Central memory CD8-positive, alpha-beta T cell (primary cell): Measurements from ENCODE around the gene CD81.

Experiments
- ATAC-seq: fragments of 150-1000 bp; cut with Tn5 transposase; replicated peaks from 2 replicates; pipeline ENCODE4 v1.10.0; 2022; ENCODE audit warnings: mild to moderate bottlenecking, moderate FRiP score, moderate number of reproducible peaks; ENCODE audit not compliant: poor library complexity, severe bottlenecking; ENCODE audit errors: extremely low read depth
- DNase-seq, 2 donors: peaks; one replicate each; pipeline ENCODE4 v3.0.0; 2021; ENCODE audit warnings: low spot score in 2 of 2
- H3K27ac Mint-ChIP-seq: one replicate; pipeline ENCODE4 v1.8.0; 2022; ENCODE audit warnings: low read depth, mild to moderate bottlenecking, moderate library complexity, mixed read lengths
- H3K27me3 Mint-ChIP-seq: one replicate; pipeline ENCODE4 v1.8.0; 2022; ENCODE audit warnings: mixed read lengths
- H3K36me3 Mint-ChIP-seq: one replicate; pipeline ENCODE4 v1.8.0; 2022; ENCODE audit warnings: mild to moderate bottlenecking, moderate library complexity, mixed read lengths; ENCODE audit not compliant: insufficient read depth
- H3K4me1 Mint-ChIP-seq: one replicate; pipeline ENCODE4 v1.8.0; 2022; ENCODE audit warnings: mixed read lengths
- H3K4me3 Mint-ChIP-seq: one replicate; pipeline ENCODE4 v1.8.0; 2022; ENCODE audit warnings: mild to moderate bottlenecking, moderate library complexity, mixed read lengths
- H3K9me3 Mint-ChIP-seq: one replicate; pipeline ENCODE4 v1.8.0; 2022; ENCODE audit warnings: mixed read lengths

CD81 gene

DNA sequence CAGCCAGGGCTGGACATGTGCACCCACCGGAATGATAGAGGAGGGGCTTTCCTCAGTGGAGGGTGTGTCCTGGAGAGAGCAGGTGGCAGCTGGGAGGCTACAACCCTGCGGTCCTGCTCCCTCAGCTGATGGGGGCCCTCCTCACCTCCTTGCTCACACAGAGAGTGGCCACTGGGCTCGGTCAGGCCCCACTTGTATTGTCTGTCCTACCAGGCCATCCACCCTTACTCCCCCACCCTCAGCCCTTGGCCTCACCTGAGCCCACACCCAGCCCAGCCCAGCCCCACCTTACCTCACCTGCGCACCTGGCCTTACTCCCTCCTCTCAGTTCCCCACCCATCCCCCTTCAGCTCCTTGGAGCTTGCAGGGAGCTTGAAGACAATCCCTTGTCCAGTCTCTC lies 64.1 kb downstream of the CD81 start:
- DNase-seq: no peak
- H3K27ac Mint-ChIP-seq: no peak overlapping the region
- no peak for ATAC-seq
- no peaks in the 10 kb centered on the region for H3K27me3 Mint-ChIP-seq
- H3K4me1 Mint-ChIP-seq: peaks cover 20% of the 10 kb centered on the region
- no peaks in the 10 kb centered on the region for H3K9me3 Mint-ChIP-seq
- peaks cover 2% of the 10 kb centered on the region for H3K36me3 Mint-ChIP-seq
- H3K4me3 Mint-ChIP-seq: no peak overlapping the region

DNA sequence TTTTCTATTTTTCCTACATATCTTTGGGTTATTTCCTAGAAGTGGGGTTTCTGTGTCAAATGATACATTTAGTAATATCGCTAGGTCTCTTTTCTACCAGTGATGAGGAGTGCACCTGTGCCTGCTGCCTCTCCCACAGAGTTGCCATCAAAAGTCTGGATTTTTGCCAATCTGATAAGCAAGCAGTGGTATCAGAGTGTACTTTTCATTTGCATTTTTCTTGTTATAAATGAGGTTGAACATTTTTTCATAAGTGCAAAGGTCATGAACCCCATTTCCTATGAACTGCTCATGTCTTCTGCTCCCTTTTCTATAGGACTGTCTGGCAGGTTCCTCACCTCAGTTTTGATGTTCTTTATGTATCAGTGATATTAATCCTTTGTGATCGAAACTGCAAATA lies 65.5 kb downstream of the CD81 start:
- ATAC-seq (peak; percentile 50), DNase-seq (no peak)
- Mint-ChIP-seq H3K4me3 (peak overlapping the region; percentile 49), H3K4me1 (peaks cover 29% of the 10 kb centered on the region), H3K36me3 (peaks cover 2% of the 10 kb centered on the region), H3K27me3 (peaks cover 7% of the 10 kb centered on the region), H3K27ac (no peak overlapping the region), H3K9me3 (no peaks in the 10 kb centered on the region)

DNA sequence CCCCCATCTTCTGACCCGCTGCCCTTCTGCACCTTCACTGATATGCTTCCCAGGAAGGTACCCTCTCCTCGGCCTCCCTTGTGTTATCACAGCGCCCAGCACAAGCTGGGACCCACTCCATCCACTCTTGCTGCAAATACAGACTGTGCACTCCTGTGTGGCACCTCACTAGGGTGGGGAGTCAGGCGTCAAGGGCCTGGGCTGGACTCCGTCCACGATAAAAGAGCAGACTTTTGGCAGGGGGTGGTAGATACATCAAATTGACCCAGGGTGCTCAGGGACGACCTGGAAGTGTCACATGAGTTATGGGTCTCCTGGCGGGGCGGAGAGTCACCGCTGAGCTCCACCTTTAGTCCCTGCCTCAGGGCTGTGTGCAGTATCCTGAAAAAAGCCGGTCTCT lies 66.3 kb downstream of the CD81 start:
- H3K9me3 Mint-ChIP-seq: no peaks in the 10 kb centered on the region
- ATAC-seq: no peak
- no peak overlapping the region for H3K27ac Mint-ChIP-seq
- peaks cover 32% of the 10 kb centered on the region for H3K4me1 Mint-ChIP-seq
- H3K36me3 Mint-ChIP-seq: peaks cover 2% of the 10 kb centered on the region
- DNase-seq: no peak
- peaks cover 10% of the 10 kb centered on the region for H3K27me3 Mint-ChIP-seq
- peak overlapping the region; percentile 49 for H3K4me3 Mint-ChIP-seq

DNA sequence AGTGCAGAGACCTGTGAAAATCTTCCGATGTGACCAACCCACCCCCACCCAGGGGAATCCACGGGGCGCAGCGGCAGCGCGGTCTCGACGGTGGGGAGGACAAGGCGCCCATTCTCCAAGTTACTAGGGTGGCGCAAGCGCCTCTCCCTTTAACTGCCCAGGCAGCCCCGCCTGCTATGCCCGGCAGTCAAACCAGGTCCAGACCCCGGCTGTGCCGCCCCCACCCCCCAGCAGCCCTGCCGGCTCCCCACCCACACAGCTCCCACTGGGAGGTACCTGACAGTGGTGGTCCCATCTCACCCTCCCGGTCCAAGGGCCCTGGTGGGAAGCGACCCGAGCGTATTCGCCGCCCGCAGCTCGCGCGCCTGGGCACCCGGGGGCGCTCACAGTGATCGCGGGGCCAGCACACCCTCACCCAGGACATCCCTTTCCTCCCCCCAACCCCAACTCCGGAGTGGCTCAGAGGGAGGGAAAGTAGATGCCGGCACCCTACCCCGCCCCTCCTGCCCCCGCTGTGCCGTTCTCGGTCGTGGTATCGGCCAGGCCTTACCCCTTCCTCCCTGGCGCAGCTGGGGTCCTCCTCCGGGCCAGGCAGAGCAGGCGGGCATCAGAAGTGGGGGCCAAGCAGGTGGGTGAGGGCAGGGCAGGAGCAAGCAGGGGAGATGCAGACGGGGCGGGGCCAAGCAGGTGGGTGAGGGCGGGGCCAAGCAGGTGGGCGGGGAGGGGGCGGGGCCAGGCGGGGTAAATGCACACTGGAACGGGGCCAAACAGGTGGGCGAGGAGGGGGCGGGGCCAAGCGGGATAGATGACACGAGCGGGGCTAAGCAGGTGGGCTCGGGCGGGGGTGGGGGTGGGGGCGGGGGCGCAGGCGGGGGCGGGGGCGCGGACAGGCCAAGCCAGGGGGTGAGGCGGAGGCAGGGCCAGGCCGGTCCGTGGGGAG lies 67.0 kb downstream of the CD81 start, which contains the start of gene TRPM5:
TRPM5 (minus strand) TSS at position 634 of the 940 bp plus-strand sequence. CDS start 21,478 bp downstream, outside the sequence.
- DNase-seq: no peak
- Mint-ChIP-seq H3K27me3 (peaks cover 16% of the 10 kb centered on the region), H3K4me3 (peak within 1 kb of the TSS; percentile 87)

DNA sequence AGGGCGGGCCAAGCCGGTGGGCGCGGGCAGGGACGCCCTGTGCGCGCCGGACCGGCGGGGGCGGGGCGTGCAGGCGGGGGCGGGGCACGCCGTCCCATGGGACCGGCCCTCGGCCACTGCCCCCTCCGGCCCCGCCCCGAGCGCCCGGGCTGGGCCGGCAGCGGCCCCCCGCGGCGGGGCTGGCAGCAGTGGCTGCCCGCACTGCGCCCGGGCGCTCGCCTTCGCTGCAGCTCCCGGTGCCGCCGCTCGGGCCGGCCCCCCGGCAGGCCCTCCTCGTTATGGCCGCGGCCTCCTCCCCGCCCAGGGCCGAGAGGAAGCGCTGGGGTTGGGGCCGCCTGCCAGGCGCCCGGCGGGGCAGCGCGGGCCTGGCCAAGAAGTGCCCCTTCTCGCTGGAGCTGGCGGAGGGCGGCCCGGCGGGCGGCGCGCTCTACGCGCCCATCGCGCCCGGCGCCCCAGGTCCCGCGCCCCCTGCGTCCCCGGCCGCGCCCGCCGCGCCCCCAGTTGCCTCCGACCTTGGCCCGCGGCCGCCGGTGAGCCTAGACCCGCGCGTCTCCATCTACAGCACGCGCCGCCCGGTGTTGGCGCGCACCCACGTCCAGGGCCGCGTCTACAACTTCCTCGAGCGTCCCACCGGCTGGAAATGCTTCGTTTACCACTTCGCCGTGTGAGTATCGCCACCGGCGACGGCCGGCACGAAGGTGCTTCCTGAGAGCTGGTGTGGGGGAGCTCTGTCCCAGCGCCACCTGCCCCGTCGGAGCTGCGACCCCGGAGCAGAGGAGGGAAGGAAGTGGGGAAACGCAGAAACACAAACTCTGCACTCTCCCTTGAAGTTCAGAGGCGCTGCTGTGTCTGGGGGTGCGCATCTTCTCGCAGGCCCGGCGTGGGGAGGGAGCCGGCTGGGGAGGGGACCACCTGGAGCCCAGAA lies 68.0 kb downstream of the CD81 start, which contains the start of gene KCNQ1:
KCNQ1 (plus strand) TSS at position 188 of the 925 bp plus-strand sequence; CDS start at position 279, 91 bp downstream.
- H3K36me3 Mint-ChIP-seq: peaks cover 2% of the 10 kb centered on the region
- H3K4me3 Mint-ChIP-seq: peak within 1 kb of the TSS; percentile 87
- ATAC-seq (peak; percentile 34), DNase-seq (no peak)
- no peaks in the 10 kb centered on the region for H3K9me3 Mint-ChIP-seq
- no peak within 1 kb of the TSS for H3K27ac Mint-ChIP-seq
- peaks cover 16% of the 10 kb centered on the region for H3K27me3 Mint-ChIP-seq
- H3K4me1 Mint-ChIP-seq: peaks cover 32% of the 10 kb centered on the region

More for the DNA sequence above, 67.0 kb downstream of the CD81 start, which contains the start of gene TRPM5:
- Mint-ChIP-seq H3K4me1 (peaks cover 32% of the 10 kb centered on the region), H3K36me3 (peaks cover 2% of the 10 kb centered on the region), H3K9me3 (no peaks in the 10 kb centered on the region), H3K27ac (no peak within 1 kb of the TSS)
- ATAC-seq: peak; percentile 15

DNA sequence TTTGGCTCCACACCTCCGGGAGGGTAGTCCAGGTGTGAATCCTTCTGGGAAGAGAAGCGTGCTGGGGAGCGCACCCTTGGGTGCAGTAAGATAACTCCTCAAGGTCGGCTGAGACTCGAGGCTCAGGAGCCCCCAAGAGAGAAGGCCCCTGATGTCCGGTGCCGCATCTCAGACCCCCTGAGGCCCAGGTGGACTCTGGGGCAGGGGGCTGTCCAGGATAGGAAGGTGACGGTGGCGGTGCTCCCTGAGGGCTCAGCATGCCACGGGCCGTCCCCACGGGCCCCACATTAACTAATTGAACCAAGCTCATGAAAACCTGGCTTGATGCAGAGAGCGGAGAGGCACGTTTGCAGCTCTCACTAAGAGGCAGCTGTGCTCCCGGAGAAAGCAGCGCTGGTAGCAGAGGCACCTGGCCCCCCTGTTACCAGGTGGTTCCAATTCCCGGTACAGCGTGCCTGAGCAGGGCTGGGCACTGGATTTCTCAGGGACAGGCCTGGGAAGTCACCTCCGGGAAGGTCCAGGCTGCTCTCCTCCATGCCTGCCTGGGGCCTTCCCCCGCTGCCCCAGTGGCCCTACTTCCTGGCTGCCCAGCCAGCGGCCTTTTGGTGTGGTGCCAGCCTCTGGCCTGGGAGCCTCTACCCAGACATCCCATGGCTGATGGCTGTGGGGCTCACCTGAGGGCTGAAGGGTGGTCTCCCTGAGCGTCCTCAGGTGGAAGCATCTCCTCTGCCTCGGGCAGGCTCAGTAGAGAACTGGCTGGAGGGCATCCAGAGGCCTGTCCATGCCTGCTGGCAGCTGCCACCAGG lies 68.8 kb downstream of the CD81 start:
- H3K27ac Mint-ChIP-seq: no peak overlapping the region
- ATAC-seq (no peak), DNase-seq (no peak)
- peaks cover 32% of the 10 kb centered on the region for H3K4me1 Mint-ChIP-seq
- H3K27me3 Mint-ChIP-seq: peaks cover 16% of the 10 kb centered on the region
- no peaks in the 10 kb centered on the region for H3K9me3 Mint-ChIP-seq
- H3K4me3 Mint-ChIP-seq: peak overlapping the region; percentile 87
- peaks cover 2% of the 10 kb centered on the region for H3K36me3 Mint-ChIP-seq

DNA sequence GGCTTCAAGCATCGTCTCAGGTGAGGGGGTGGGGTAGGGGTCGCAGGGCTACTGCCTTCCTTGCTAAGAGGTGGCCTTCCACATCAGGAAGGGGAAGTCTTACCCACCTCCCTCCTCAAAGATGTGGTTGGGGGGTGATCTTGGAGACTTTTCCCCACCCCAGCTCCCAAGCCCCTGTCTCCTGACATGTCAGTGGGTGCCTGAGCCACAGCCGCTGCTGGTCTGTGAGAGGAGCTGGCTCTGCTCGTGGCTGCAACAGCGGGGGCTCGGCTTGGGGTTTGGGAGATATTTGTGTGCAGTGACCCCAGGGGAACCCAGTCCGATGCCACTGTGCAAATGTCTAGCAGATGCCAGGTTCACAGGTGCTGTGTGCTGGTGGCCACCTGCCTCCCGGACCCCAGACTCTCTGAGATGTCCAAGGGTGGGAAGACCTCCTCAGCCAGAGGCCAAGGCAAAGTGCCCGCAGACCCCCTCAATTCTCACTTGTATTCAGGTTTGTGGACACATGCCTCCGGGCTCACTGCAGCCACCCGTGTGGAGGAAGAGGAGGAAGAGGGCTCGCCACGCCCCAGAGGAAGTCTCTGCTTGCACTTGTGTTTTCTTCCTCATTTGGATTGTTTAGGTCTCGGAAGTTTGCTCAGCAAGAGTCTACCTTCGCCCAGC lies 69.6 kb downstream of the CD81 start:
- H3K9me3 Mint-ChIP-seq: no peaks in the 10 kb centered on the region
- H3K4me1 Mint-ChIP-seq: peaks cover 32% of the 10 kb centered on the region
- peaks cover 16% of the 10 kb centered on the region for H3K27me3 Mint-ChIP-seq
- H3K27ac Mint-ChIP-seq: no peak overlapping the region
- DNase-seq (no peak), ATAC-seq (no peak)
- peaks cover 2% of the 10 kb centered on the region for H3K36me3 Mint-ChIP-seq
- peak overlapping the region; percentile 87 for H3K4me3 Mint-ChIP-seq
